KMS-11 (cell line): ENCODE results near the gene PRSS2.

Experiments
- H2AFZ ChIP-seq: fragments of 200-600 bp; sonication (generic); 2 replicates; pipeline ENCODE4 v1.6.1; 2016; ENCODE audit warnings: antibody characterized with exemption, mixed run types, low read depth
- H3K27ac ChIP-seq: fragments of 200-600 bp; sonication (generic); 2 replicates; pipeline ENCODE4 v1.6.1; 2016; ENCODE audit warnings: mild to moderate bottlenecking, mixed run types
- H3K27me3 ChIP-seq: fragments of 200-600 bp; sonication (generic); 2 replicates; pipeline ENCODE4 v1.6.1; 2017; ENCODE audit warnings: mild to moderate bottlenecking, low read depth, mixed run types, moderate library complexity; ENCODE audit not compliant: insufficient read depth
- H3K36me3 ChIP-seq: fragments of 200-600 bp; sonication (generic); 2 replicates; pipeline ENCODE4 v1.6.1; 2017; ENCODE audit warnings: mild to moderate bottlenecking, mixed run types; ENCODE audit not compliant: insufficient read depth
- H3K4me1 ChIP-seq: fragments of 200-600 bp; sonication (generic); 2 replicates; pipeline ENCODE4 v1.6.1; 2016; ENCODE audit warnings: mild to moderate bottlenecking, low read depth, mixed run types; ENCODE audit not compliant: poor library complexity, severe bottlenecking
- H3K4me2 ChIP-seq: fragments of 200-600 bp; sonication (generic); 2 replicates; pipeline ENCODE4 v1.7.0; 2016; ENCODE audit warnings: mild to moderate bottlenecking, mixed run types
- H3K4me3 ChIP-seq: fragments of 200-600 bp; sonication (generic); IDR thresholded peaks from 2 replicates; pipeline ENCODE4 v1.6.1; 2017; ENCODE audit warnings: low read depth, low read length, mixed read lengths; ENCODE audit not compliant: insufficient read depth
- H3K79me2 ChIP-seq: fragments of 200-600 bp; sonication (generic); 2 replicates; pipeline ENCODE4 v1.6.1; 2016; ENCODE audit warnings: low read depth, mixed run types; ENCODE audit not compliant: insufficient read depth
- H3K9ac ChIP-seq: fragments of 200-600 bp; sonication (generic); 2 replicates; pipeline ENCODE4 v1.6.1; 2016; ENCODE audit warnings: mild to moderate bottlenecking, mixed run types
- H4K20me1 ChIP-seq: fragments of 200-600 bp; sonication (generic); 2 replicates; pipeline ENCODE4 v1.6.1; 2016; ENCODE audit warnings: mild to moderate bottlenecking, mixed run types; ENCODE audit not compliant: insufficient read depth
- TF ChIP-seq, protein P1 (sequence below): fragments of 200-600 bp; sonication (generic); conservative IDR thresholded peaks from 2 replicates; pipeline ENCODE4 v1.6.1; 2017; ENCODE audit warnings: low read depth, mild to moderate bottlenecking, antibody characterized with exemption, low read length, moderate library complexity, mixed read lengths

PRSS2 gene

DNA sequence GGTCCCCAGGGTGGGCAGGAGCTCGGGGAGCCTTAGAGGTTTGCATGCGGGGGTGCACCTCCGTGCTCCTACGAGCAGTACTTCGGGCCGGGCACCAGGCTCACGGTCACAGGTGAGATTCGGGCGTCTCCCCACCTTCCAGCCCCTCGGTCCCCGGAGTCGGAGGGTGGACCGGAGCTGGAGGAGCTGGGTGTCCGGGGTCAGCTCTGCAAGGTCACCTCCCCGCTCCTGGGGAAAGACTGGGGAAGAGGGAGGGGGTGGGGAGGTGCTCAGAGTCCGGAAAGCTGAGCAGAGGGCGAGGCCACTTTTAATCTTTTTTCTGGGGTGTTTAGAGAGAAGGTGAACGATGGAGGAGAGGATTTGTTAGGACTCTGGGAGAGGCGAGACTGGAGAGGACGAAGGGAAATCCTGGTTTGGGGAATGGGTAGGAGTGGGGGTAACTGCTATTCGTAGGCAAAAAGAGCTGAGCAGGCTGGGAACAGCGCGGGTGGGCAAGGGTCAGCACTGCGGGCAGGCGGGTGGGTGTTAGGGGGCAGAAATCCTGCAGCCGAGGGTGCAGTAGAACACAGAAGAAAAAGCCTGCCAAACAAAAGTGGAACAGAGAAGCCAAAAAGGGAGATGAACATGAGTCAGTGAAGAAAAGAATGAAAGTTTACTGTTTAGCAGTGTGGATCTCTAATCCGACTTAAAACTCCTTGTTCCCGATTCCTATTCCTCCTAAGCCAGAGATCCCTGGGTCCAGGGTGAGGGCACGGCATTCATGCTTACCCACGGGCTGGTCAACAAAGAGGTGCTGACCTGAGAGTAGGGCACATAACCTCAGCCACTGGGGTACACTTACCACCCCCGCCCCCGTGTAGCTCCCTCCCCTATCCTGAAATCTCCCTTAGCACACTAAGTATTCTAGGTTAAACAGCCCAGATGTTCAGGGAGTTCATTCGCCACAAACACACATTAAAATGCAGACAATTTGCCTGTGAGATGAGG lies 26.9 kb downstream of the PRSS2 start:
- no peaks in the 10 kb centered on the region for H3K4me1 ChIP-seq
- no peak overlapping the region for H3K4me2 ChIP-seq
- no peaks in the 10 kb centered on the region for H3K27me3 ChIP-seq

GRCh38 chr7:142798451-142799436 lies 28.0 kb downstream of the PRSS2 start:
- TF ChIP-seq, protein P1, sequence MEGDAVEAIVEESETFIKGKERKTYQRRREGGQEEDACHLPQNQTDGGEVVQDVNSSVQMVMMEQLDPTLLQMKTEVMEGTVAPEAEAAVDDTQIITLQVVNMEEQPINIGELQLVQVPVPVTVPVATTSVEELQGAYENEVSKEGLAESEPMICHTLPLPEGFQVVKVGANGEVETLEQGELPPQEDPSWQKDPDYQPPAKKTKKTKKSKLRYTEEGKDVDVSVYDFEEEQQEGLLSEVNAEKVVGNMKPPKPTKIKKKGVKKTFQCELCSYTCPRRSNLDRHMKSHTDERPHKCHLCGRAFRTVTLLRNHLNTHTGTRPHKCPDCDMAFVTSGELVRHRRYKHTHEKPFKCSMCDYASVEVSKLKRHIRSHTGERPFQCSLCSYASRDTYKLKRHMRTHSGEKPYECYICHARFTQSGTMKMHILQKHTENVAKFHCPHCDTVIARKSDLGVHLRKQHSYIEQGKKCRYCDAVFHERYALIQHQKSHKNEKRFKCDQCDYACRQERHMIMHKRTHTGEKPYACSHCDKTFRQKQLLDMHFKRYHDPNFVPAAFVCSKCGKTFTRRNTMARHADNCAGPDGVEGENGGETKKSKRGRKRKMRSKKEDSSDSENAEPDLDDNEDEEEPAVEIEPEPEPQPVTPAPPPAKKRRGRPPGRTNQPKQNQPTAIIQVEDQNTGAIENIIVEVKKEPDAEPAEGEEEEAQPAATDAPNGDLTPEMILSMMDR = no peak
- Histone ChIP-seq H3K79me2 (no peaks in the 10 kb centered on the region), H3K4me2 (no peak overlapping the region), H2AFZ (no peak overlapping the region), H4K20me1 (no peaks in the 10 kb centered on the region), H3K36me3 (no peaks in the 10 kb centered on the region; the same call in 1 of the 2 replicates), H3K9ac (no peak overlapping the region), H3K4me1 (no peaks in the 10 kb centered on the region), H3K4me3 (no peak overlapping the region), H3K27ac (no peak overlapping the region), H3K27me3 (no peaks in the 10 kb centered on the region)

More for the DNA sequence above, 26.9 kb downstream of the PRSS2 start:
- H3K79me2 ChIP-seq = no peaks in the 10 kb centered on the region
- H3K27ac ChIP-seq = no peak overlapping the region
- no peaks in the 10 kb centered on the region; the same call in 1 of the 2 replicates for H3K36me3 ChIP-seq
- no peaks in the 10 kb centered on the region for H4K20me1 ChIP-seq
- TF ChIP-seq, protein P1 = no peak
- no peak overlapping the region for H3K9ac ChIP-seq
- H2AFZ ChIP-seq = no peak overlapping the region
- no peak overlapping the region for H3K4me3 ChIP-seq

DNA sequence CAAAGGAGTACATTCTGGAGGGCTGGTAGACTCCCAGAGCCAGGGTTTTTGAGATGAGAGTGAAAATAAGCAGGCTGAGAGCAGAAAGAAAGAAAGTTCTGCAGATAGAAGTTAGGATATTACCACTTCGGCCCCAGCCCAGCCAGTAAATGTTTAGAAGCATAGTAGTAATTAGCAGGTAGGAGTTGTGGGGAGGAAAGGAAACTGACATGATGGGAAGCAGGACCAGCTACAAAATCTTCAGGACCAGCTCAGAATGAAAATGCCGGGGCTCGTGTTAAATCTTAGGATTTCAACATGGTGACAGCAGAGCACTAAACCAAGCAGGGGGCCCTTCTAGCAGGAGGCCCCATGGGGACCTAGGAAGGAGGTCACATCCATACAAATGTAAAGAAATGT lies 28.7 kb downstream of the PRSS2 start:
- Histone ChIP-seq H3K27me3 (no peaks in the 10 kb centered on the region), H4K20me1 (no peaks in the 10 kb centered on the region), H3K27ac (no peak overlapping the region), H3K9ac (no peak overlapping the region), H3K4me2 (no peak overlapping the region), H3K79me2 (no peaks in the 10 kb centered on the region), H2AFZ (no peak overlapping the region), H3K36me3 (no peaks in the 10 kb centered on the region; the same call in 1 of the 2 replicates), H3K4me3 (no peak overlapping the region), H3K4me1 (peaks cover 4% of the 10 kb centered on the region)
- TF ChIP-seq, protein P1 = no peak

GRCh38 chr7:142800088-142800487 lies 29.3 kb downstream of the PRSS2 start:
- Histone ChIP-seq H3K79me2 (no peaks in the 10 kb centered on the region), H4K20me1 (no peaks in the 10 kb centered on the region), H3K36me3 (no peaks in the 10 kb centered on the region; the same call in 1 of the 2 replicates), H3K4me3 (no peak overlapping the region), H3K4me1 (peaks cover 10% of the 10 kb centered on the region), H3K27me3 (no peaks in the 10 kb centered on the region), H3K27ac (no peak overlapping the region), H2AFZ (no peak overlapping the region), H3K9ac (no peak overlapping the region), H3K4me2 (no peak overlapping the region)
- TF ChIP-seq, protein P1 = no peak
